ENCODE measurements around the gene KIF1A.

Gene KIF1A

GRCh38 chr2:240820607-240821428 is 799 bp upstream of the KIF1A start:
- no peak for DNase-seq (ENCODE audit: low spot score)

- no peak for DNase-seq (ENCODE audit: low spot score)
Measured at GRCh38 chr2:240819126-240819857, 727 bp downstream of the KIF1A start.

- no peak for DNase-seq (ENCODE audit: low spot score)
Measured at GRCh38 chr2:240818293-240819125, 1.5 kb downstream of the KIF1A start.

- no peak for DNase-seq (ENCODE audit: low spot score)
Measured at GRCh38 chr2:240817496-240818292, 2.3 kb downstream of the KIF1A start.

GRCh38 chr2:240816584-240817495 is 3.2 kb downstream of the KIF1A start:
- DNase-seq (ENCODE audit: low spot score) = no peak

- no peak for DNase-seq (ENCODE audit: low spot score)
Measured at GRCh38 chr2:240815761-240816583, 4.0 kb downstream of the KIF1A start.

- no peak for DNase-seq (ENCODE audit: low spot score)
Measured at GRCh38 chr2:240814946-240815760, 4.9 kb downstream of the KIF1A start.

GRCh38 chr2:240814280-240814679 is 5.7 kb downstream of the KIF1A start:
- DNase-seq (ENCODE audit: low spot score) = no peak

- no peak for DNase-seq (ENCODE audit: low spot score)
Measured at GRCh38 chr2:240813231-240813921, 6.6 kb downstream of the KIF1A start.

GRCh38 chr2:240812721-240813120 is 7.3 kb downstream of the KIF1A start:
- no peak for DNase-seq (ENCODE audit: low spot score)

GRCh38 chr2:240812301-240812680 is 7.7 kb downstream of the KIF1A start:
- no peak for DNase-seq (ENCODE audit: low spot score)

- DNase-seq (ENCODE audit: low spot score) = no peak
Measured at GRCh38 chr2:240811346-240812300, 8.4 kb downstream of the KIF1A start.

- no peak for DNase-seq (ENCODE audit: low spot score)
Measured at GRCh38 chr2:240810621-240811020, 9.4 kb downstream of the KIF1A start.

- no peak for DNase-seq (ENCODE audit: low spot score)
Measured at GRCh38 chr2:240810199-240810598, 9.8 kb downstream of the KIF1A start.

- DNase-seq (ENCODE audit: low spot score) = no peak
Measured at GRCh38 chr2:240809276-240809675, 10.7 kb downstream of the KIF1A start.

- no peak for DNase-seq (ENCODE audit: low spot score)
Measured at GRCh38 chr2:240806459-240806858, 13.6 kb downstream of the KIF1A start.

GRCh38 chr2:240806006-240806405 is 14.0 kb downstream of the KIF1A start:
- DNase-seq (ENCODE audit: low spot score) = no peak
